ENCODE results near the gene CSF2. TPM values are rescaled to one million over a fixed set of nuclear protein-coding genes. Genes with fewer than 3 reads are reported as not detected.

Gene CSF2
- total RNA-seq, 3 donors from 2014 or later (not counting 1 experiment from before 2014, with no cell fraction given): 0.65 to 1.2 (median 0.82) TPM

- intact Hi-C loops (cut with micrococcal nuclease): no loop called here
- Mint-ChIP-seq H3K27me3 (ENCODE audit: low read depth in 2 of 2) (peaks cover 5 to 7% of the 10 kb centered on the region in 2 donors), H3K4me3 (no peak overlapping the region), H3K9me3 (no peaks in the 10 kb centered on the region), H3K4me1 (peaks cover 20 to 31% of the 10 kb centered on the region in 2 donors), H3K36me3 (no peaks in the 10 kb centered on the region), H3K27ac (no peak overlapping the region)
- no peaks in the 10 kb centered on the region for H3K27me3 ChIP-seq (ENCODE audit: control insufficient read depth, insufficient read depth, low read length)
- ATAC-seq (no peak), DNase-seq (no peak)
- TF ChIP-seq, protein P1, sequence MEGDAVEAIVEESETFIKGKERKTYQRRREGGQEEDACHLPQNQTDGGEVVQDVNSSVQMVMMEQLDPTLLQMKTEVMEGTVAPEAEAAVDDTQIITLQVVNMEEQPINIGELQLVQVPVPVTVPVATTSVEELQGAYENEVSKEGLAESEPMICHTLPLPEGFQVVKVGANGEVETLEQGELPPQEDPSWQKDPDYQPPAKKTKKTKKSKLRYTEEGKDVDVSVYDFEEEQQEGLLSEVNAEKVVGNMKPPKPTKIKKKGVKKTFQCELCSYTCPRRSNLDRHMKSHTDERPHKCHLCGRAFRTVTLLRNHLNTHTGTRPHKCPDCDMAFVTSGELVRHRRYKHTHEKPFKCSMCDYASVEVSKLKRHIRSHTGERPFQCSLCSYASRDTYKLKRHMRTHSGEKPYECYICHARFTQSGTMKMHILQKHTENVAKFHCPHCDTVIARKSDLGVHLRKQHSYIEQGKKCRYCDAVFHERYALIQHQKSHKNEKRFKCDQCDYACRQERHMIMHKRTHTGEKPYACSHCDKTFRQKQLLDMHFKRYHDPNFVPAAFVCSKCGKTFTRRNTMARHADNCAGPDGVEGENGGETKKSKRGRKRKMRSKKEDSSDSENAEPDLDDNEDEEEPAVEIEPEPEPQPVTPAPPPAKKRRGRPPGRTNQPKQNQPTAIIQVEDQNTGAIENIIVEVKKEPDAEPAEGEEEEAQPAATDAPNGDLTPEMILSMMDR (IDR thresholded peaks at IDR 0.05): no peak
- peaks cover 4% of the 10 kb centered on the region for H3K4me1 ChIP-seq (ENCODE audit: control insufficient read depth, insufficient read depth, low read length)
- H3K4me3 ChIP-seq (ENCODE audit: low read length): no peak overlapping the region
- no peaks in the 10 kb centered on the region for H3K36me3 ChIP-seq (ENCODE audit: control insufficient read depth, insufficient read depth, low read length)
- H3K9me3 ChIP-seq (ENCODE audit: control insufficient read depth, insufficient read depth, low read length): no peaks in the 10 kb centered on the region
- 80% methylated on average over 1 of the region's 1 CpG for WGBS (ENCODE audit: insufficient coverage)
- H3K27ac ChIP-seq (ENCODE audit: low read length): no peak overlapping the region
These were observed 15.8 kb downstream of the CSF2 start for GRCh38 chr5:132089363-132089762.

DNA sequence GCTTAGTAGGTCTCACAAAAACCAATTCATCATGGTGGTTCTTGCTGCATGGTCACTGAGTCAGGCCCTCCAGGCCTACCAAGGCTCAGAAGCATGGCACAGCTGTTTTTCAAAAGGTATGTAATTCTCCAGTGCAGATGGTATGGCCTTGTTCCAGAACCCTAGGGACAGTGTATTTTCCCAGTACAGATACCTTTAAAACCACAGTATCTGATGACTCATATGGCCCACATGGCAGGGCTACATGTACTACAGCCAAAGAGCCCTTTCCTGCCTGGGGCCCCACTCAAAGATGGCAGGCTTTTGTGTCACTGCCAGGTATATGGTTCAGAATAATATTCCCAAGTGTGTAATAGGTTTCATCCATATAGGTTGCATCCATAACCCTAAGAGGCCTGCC is 16.5 kb downstream of the CSF2 start:
- no peak for ATAC-seq
- intact Hi-C loops (cut with micrococcal nuclease): no loop called here
- H3K36me3 Mint-ChIP-seq: no peaks in the 10 kb centered on the region
- H3K9me3 Mint-ChIP-seq: no peaks in the 10 kb centered on the region
- peaks cover 22 to 34% of the 10 kb centered on the region in 2 donors for H3K4me1 Mint-ChIP-seq
- H3K27me3 ChIP-seq (ENCODE audit: control insufficient read depth, insufficient read depth, low read length): no peaks in the 10 kb centered on the region
- H3K4me3 Mint-ChIP-seq: no peak overlapping the region
- peaks cover 11% of the 10 kb centered on the region for H3K4me1 ChIP-seq (ENCODE audit: control insufficient read depth, insufficient read depth, low read length)
- H3K36me3 ChIP-seq (ENCODE audit: control insufficient read depth, insufficient read depth, low read length): no peaks in the 10 kb centered on the region
- H3K27me3 Mint-ChIP-seq (ENCODE audit: low read depth in 2 of 2): peaks cover 5 to 7% of the 10 kb centered on the region in 2 donors
- no peak overlapping the region for H3K27ac Mint-ChIP-seq
- no peaks in the 10 kb centered on the region for H3K9me3 ChIP-seq (ENCODE audit: control insufficient read depth, insufficient read depth, low read length)
- TF ChIP-seq, protein P1 (IDR thresholded peaks at IDR 0.05): no peak
- H3K4me3 ChIP-seq (ENCODE audit: low read length): no peak overlapping the region
- no peak overlapping the region for H3K27ac ChIP-seq (ENCODE audit: low read length)
- DNase-seq: no peak

DNA sequence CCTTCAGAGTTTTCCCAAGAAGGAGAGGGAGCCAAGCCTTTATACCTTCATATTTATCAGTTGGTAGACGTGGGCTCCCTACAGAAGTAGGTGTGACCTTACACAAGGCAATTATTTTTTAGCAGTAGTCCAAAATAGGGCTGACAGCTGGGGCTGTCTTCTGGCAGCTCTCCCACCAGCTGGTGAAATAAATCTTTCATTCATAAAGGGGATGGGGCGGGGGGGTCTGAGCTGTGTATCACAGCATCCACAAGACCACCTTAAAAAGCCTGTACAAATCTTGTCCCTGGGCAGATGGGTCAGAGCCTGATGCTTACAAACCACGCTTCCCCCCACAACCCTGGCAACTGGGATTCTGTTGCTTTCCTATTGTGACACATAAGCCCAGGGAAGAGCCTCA is 19.7 kb downstream of the CSF2 start:
- H3K27ac Mint-ChIP-seq: peak overlapping the region in 1 of 2 donors; percentile 84
- TF ChIP-seq, protein P1 (IDR thresholded peaks at IDR 0.05): no peak
- Histone ChIP-seq H3K27me3 (ENCODE audit: control insufficient read depth, insufficient read depth, low read length) (no peaks in the 10 kb centered on the region), H3K4me3 (ENCODE audit: low read length) (no peak overlapping the region), H3K4me1 (ENCODE audit: control insufficient read depth, insufficient read depth, low read length) (peaks cover 24% of the 10 kb centered on the region), H3K36me3 (ENCODE audit: control insufficient read depth, insufficient read depth, low read length) (no peaks in the 10 kb centered on the region), H3K9me3 (ENCODE audit: control insufficient read depth, insufficient read depth, low read length) (no peaks in the 10 kb centered on the region), H3K27ac (ENCODE audit: low read length) (no peak overlapping the region)
- ATAC-seq (no peak), DNase-seq (no peak)
- peaks cover 5 to 7% of the 10 kb centered on the region in 2 donors for H3K27me3 Mint-ChIP-seq (ENCODE audit: low read depth in 2 of 2)
- no peaks in the 10 kb centered on the region for H3K36me3 Mint-ChIP-seq
- intact Hi-C loops (cut with micrococcal nuclease): no loop called here
- H3K4me3 Mint-ChIP-seq: no peak overlapping the region
- H3K4me1 Mint-ChIP-seq: peaks cover 39 to 40% of the 10 kb centered on the region in 2 donors
- H3K9me3 Mint-ChIP-seq: no peaks in the 10 kb centered on the region
- WGBS (ENCODE audit: insufficient coverage): 98% methylated on average over 2 of the region's 3 CpGs

GRCh38 chr5:132094393-132095076 is 20.9 kb downstream of the CSF2 start:
- Histone ChIP-seq H3K4me1 (ENCODE audit: control insufficient read depth, insufficient read depth, low read length) (peaks cover 29% of the 10 kb centered on the region), H3K9me3 (ENCODE audit: control insufficient read depth, insufficient read depth, low read length) (no peaks in the 10 kb centered on the region), H3K36me3 (ENCODE audit: control insufficient read depth, insufficient read depth, low read length) (no peaks in the 10 kb centered on the region), H3K27ac (ENCODE audit: low read length) (no peak overlapping the region), H3K27me3 (ENCODE audit: control insufficient read depth, insufficient read depth, low read length) (no peaks in the 10 kb centered on the region), H3K4me3 (ENCODE audit: low read length) (no peak overlapping the region)
- H3K36me3 Mint-ChIP-seq: no peaks in the 10 kb centered on the region
- peaks cover 5 to 7% of the 10 kb centered on the region in 2 donors for H3K27me3 Mint-ChIP-seq (ENCODE audit: low read depth in 2 of 2)
- no peaks in the 10 kb centered on the region for H3K9me3 Mint-ChIP-seq
- H3K4me1 Mint-ChIP-seq: peaks cover 45 to 52% of the 10 kb centered on the region in 2 donors
- intact Hi-C loops (cut with micrococcal nuclease): no loop called here
- peak in 2 of 3 donors; percentile 28 to 51 for ATAC-seq
- 61% methylated on average over 12 of the region's 12 CpGs for WGBS (ENCODE audit: insufficient coverage)
- no peak overlapping the region for H3K4me3 Mint-ChIP-seq
- peak overlapping the region; percentile 78 to 84 for H3K27ac Mint-ChIP-seq
- TF ChIP-seq, protein P1 (IDR thresholded peaks at IDR 0.05): no peak
- DNase-seq: peak; percentile 16 to 26

Data from natural killer cell (primary cell).